HG03097 (cell line): Measurements from ENCODE around the gene USP21.

Source experiments
- ATAC-seq: cut with Tn5 transposase; IDR thresholded peaks from one replicate; pipeline ENCODE4 v1.9.1; 2021; ENCODE audit not compliant: unreplicated experiment, low FRiP score

Gene USP21

GRCh38 chr1:161209790-161210409 lies 50.6 kb downstream of the USP21 start:
- peak; percentile 56 for ATAC-seq

- ATAC-seq = no peak
Measured at GRCh38 chr1:161214369-161214768, 55.1 kb downstream of the USP21 start.

DNA sequence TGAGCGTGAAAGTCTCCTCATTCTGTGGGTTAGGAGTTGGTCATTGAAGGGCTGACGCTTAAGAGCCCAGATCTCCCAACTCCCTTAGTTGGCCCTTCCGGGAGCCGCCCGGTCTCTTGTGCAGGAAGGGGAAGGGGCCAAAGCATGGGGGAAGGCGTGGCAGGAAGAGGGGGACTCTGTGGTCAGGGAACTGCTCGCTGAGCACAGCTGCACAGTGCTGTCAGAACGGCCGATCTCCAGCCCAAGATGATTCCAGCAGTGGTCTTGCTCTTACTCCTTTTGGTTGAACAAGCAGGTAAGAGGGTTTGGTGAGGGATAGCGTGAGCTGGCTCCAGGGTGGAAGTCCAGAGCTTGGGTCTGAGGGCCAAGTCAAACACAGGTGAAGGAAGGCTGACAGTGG lies 55.8 kb downstream of the USP21 start, which contains the start of gene FCER1G:
FCER1G (plus strand) TSS at position 220 of the 400 bp plus-strand sequence; CDS start at position 247, 27 bp downstream.
- ATAC-seq = no peak
